H4 (cell line): ENCODE results near the gene RBM26. TPM values are rescaled to one million over a fixed set of nuclear protein-coding genes. Genes with fewer than 3 reads are reported as not detected.
"Not testable (repeated sequence)": the region's sequence is repeated elsewhere in the genome, so short reads cannot be mapped to it uniquely, and the experiment has no call there.

Source experiments
- DNase-seq: peaks from one replicate; pipeline ENCODE4 v3.0.0-alpha.2; 2015; ENCODE audit warnings: low spot score
- total RNA-seq: library from RNA; depleted of rRNA; stranded (reverse); fragments of >200 nt; shearing (Covaris generic); gene quantifications from 2 replicates; pipeline ENCODE4 v1.2.3, GENCODE V29; 2014; rRNA removed

RBM26 gene
- total RNA-seq, 1 experiment from 2014 or later: 15.9 TPM

DNA sequence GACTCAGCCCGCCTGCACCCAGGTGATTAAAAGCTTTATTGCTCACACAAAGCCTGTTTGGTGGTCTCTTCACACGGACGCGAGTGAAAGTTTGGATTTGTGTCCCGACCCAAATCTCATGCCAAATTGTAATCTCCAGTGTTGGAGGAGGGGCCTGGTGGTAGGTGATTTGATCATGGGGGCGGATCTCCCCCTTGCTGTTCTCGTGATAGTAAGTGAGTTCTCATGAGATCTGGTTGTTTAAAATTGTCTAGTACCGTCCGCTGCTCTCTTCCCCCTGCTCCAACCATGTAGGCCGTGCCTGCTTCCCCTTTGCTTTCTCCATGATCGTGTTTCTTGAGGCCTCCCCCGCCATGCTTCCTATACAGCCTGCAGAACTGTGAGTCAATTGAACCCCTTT, 126.3 kb downstream of the RBM26 start:
- DNase-seq: not testable (repeated sequence)

GRCh38 chr13:79273045-79273444, 133.0 kb downstream of the RBM26 start:
- DNase-seq: no peak

DNA sequence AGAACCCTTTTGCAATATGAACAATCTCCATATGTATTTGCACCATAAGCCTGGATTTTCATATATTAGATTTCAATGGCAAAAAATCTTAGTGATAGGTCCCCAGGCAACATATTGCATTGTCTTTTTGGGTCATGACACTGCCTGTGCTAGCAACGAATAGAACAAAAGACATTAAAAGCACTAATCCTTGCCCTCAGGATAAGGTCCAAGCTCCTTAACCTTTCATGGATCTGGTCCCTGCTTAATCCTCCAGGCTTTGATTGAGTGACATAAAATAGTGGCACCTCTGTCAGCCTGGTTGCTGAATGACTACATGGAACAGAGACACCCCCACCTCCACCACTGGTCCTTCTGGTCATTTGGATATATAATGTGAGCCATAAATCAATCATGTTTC, 134.4 kb downstream of the RBM26 start:
- DNase-seq: no peak

GRCh38 chr13:79270859-79271258, 135.2 kb downstream of the RBM26 start:
- DNase-seq: no peak

Other genes with a start within 250 kb of the RBM26 start
- 22.8 and 28.4 TPM in 2 replicates for gene NDFIP2, start 74.9 kb upstream of the RBM26 start, total RNA-seq